GM18907 (cell line): ENCODE results near the gene CACNA1E.

Source experiments
- ATAC-seq: cut with Tn5 transposase; IDR thresholded peaks from one replicate; pipeline ENCODE4 v1.9.1; 2021; ENCODE audit warnings: mild to moderate bottlenecking, moderate library complexity; ENCODE audit not compliant: unreplicated experiment

CACNA1E gene

GRCh38 chr1:181482521-181483284 is 614 bp upstream of the CACNA1E start:
- peak; percentile 49 for ATAC-seq

GRCh38 chr1:181484821-181485220 is 1.5 kb downstream of the CACNA1E start:
- no peak for ATAC-seq

- ATAC-seq = no peak
Observed at GRCh38 chr1:181485287-181486097, 2.2 kb downstream of the CACNA1E start.

GRCh38 chr1:181486098-181486420 is 2.7 kb downstream of the CACNA1E start:
- ATAC-seq = no peak

- ATAC-seq = no peak
Observed at GRCh38 chr1:181488866-181489265, 5.5 kb downstream of the CACNA1E start.

- ATAC-seq = no peak
Observed at GRCh38 chr1:181490276-181490675, 7.0 kb downstream of the CACNA1E start.

- ATAC-seq = no peak
Observed at GRCh38 chr1:181490740-181491712, 7.7 kb downstream of the CACNA1E start.

GRCh38 chr1:181493166-181493565 is 9.8 kb downstream of the CACNA1E start:
- ATAC-seq = no peak

GRCh38 chr1:181493885-181494284 is 10.6 kb downstream of the CACNA1E start:
- no peak for ATAC-seq

- no peak for ATAC-seq
Observed at GRCh38 chr1:181496759-181497158, 13.4 kb downstream of the CACNA1E start.

GRCh38 chr1:181497870-181498269 is 14.6 kb downstream of the CACNA1E start:
- no peak for ATAC-seq

- ATAC-seq = no peak
Observed at GRCh38 chr1:181499825-181500224, 16.5 kb downstream of the CACNA1E start.

- ATAC-seq = no peak
Observed at GRCh38 chr1:181500636-181501035, 17.3 kb downstream of the CACNA1E start.

- ATAC-seq = no peak
Observed at GRCh38 chr1:181501612-181502011, 18.3 kb downstream of the CACNA1E start.

GRCh38 chr1:181503171-181503810 is 20.0 kb downstream of the CACNA1E start:
- no peak for ATAC-seq

GRCh38 chr1:181504399-181504842 is 21.1 kb downstream of the CACNA1E start:
- ATAC-seq = peak; percentile 50

GRCh38 chr1:181506563-181507353 is 23.4 kb downstream of the CACNA1E start:
- ATAC-seq = no peak

GRCh38 chr1:181508486-181509165 is 25.3 kb downstream of the CACNA1E start:
- peak; percentile 35 for ATAC-seq

GRCh38 chr1:181513786-181514297 is 30.5 kb downstream of the CACNA1E start:
- ATAC-seq = no peak
